Hepatocyte (in vitro differentiated cells): ENCODE measurements around the gene NUB1. TPM values are rescaled to one million over a fixed set of nuclear protein-coding genes. Genes with fewer than 3 reads are reported as not detected.

ENCODE experiments used
- DNase-seq: peaks from one replicate; pipeline ENCODE4 v3.0.0-alpha.2; 2016; ENCODE audit warnings: low spot score
- H2AFZ ChIP-seq: fragments of 200-600 bp; sonication (generic); 2 replicates; pipeline ENCODE4 v1.6.0; 2016; ENCODE audit warnings: antibody characterized with exemption, mild to moderate bottlenecking
- H3K27ac ChIP-seq: fragments of 200-600 bp; sonication (generic); 2 replicates; pipeline ENCODE4 v1.5.1; 2016; ENCODE audit warnings: mild to moderate bottlenecking
- H3K27me3 ChIP-seq: fragments of 200-600 bp; sonication (generic); 2 replicates; pipeline ENCODE4 v1.6.1; 2016
- H3K36me3 ChIP-seq: fragments of 200-600 bp; sonication (generic); replicated peaks from 2 replicates; pipeline ENCODE4 v1.5.1; 2016; ENCODE audit warnings: low read depth; ENCODE audit not compliant: insufficient read depth
- H3K4me1 ChIP-seq: fragments of 200-600 bp; sonication (generic); 2 replicates; pipeline ENCODE4 v1.5.1; 2016; ENCODE audit warnings: mild to moderate bottlenecking, moderate library complexity; ENCODE audit not compliant: insufficient read depth
- H3K4me2 ChIP-seq: fragments of 200-600 bp; sonication (generic); 2 replicates; pipeline ENCODE4 v1.6.0; 2016
- H3K4me3 ChIP-seq: fragments of 200-600 bp; sonication (generic); 2 replicates; pipeline ENCODE4 v1.5.1; 2016; ENCODE audit warnings: mild to moderate bottlenecking
- H3K79me2 ChIP-seq: fragments of 200-600 bp; sonication (generic); 2 replicates; pipeline ENCODE4 v1.6.0; 2017; ENCODE audit warnings: mild to moderate bottlenecking
- H3K9me2 ChIP-seq: fragments of 200-600 bp; sonication (generic); replicated peaks from 2 replicates; pipeline ENCODE4 v1.6.0; 2017; ENCODE audit warnings: mild to moderate bottlenecking; ENCODE audit not compliant: insufficient read depth
- H3K9me3 ChIP-seq: fragments of 200-600 bp; sonication (generic); 2 replicates; pipeline ENCODE4 v1.5.1; 2016; ENCODE audit warnings: low read depth, mild to moderate bottlenecking
- H4K20me1 ChIP-seq: fragments of 200-600 bp; sonication (generic); 2 replicates; pipeline ENCODE4 v1.6.0; 2016; ENCODE audit warnings: mild to moderate bottlenecking; ENCODE audit not compliant: insufficient read depth, poor library complexity, severe bottlenecking
- CTCF ChIP-seq: fragments of 200-600 bp; sonication (generic); IDR thresholded peaks from 2 replicates; pipeline ENCODE4 v1.5.1; 2016; ENCODE audit warnings: antibody characterized with exemption, mild to moderate bottlenecking; ENCODE audit not compliant: poor library complexity
- EZH2 ChIP-seq: fragments of 200-600 bp; sonication (generic); IDR thresholded peaks from 2 replicates; pipeline ENCODE4 v1.6.1; 2016; ENCODE audit warnings: antibody characterized with exemption, mild to moderate bottlenecking, borderline replicate concordance
- EZH2phosphoT487 ChIP-seq: fragments of 200-600 bp; sonication (generic); IDR thresholded peaks from one replicate; pipeline ENCODE4 v1.6.1; 2018; ENCODE audit warnings: antibody characterized with exemption, mild to moderate bottlenecking, low read depth, moderate library complexity; ENCODE audit not compliant: unreplicated experiment, severe bottlenecking
- WGBS: methylation state at CpG from one replicate; pipeline ENCODE4 v1.1.6; 2016; ENCODE audit warnings: low lambda C conversion rate; ENCODE audit errors: missing lambda C conversion rate; 5-methylcytosine and 5-hydroxymethylcytosine counted together
- polyA plus RNA-seq: library from polyadenylated mRNA; unstranded; fragments of >200 nt; fragmentation: Nextera tagmentation; extraction: Ambion mirVana; gene quantifications from 2 replicates; pipeline ENCODE4 v1.2.1, GENCODE V29; 2016
- total RNA-seq: library from RNA; depleted of rRNA; stranded (reverse); fragments of >200 nt; gene quantifications from 2 replicates; pipeline ENCODE4 v1.2.3, GENCODE V29; 2014

NUB1 gene
- total and polyA plus RNA-seq, 2 experiments from 2014 or later = 28.4 to 38.6 TPM

- no peak overlapping the region for H3K4me2 ChIP-seq
- H3K9me2 ChIP-seq = no peaks in the 10 kb centered on the region
Measured at GRCh38 chr7:151384352-151384697, 42.7 kb downstream of the NUB1 start.

GRCh38 chr7:151384776-151385625 lies 43.4 kb downstream of the NUB1 start:
- Histone ChIP-seq H3K9me3 (no peaks in the 10 kb centered on the region), H3K9me2 (no peaks in the 10 kb centered on the region), H3K79me2 (no peaks in the 10 kb centered on the region), H3K36me3 (no peaks in the 10 kb centered on the region), H3K4me1 (peaks cover 10% of the 10 kb centered on the region), H3K4me2 (no peak overlapping the region), H3K4me3 (no peak overlapping the region), H4K20me1 (no peaks in the 10 kb centered on the region), H3K27ac (no peak overlapping the region), H2AFZ (no peak overlapping the region), H3K27me3 (peaks cover 31% of the 10 kb centered on the region)
- no peak for DNase-seq
- 89% methylated on average over 26 of the region's 26 CpGs for WGBS
- TF ChIP-seq EZH2 (no peak), EZH2phosphoT487 (no peak), CTCF (no peak)

More at GRCh38 chr7:151384352-151384697, 42.7 kb downstream of the NUB1 start:
- TF ChIP-seq EZH2 (no peak), EZH2phosphoT487 (no peak), CTCF (no peak)
- DNase-seq = no peak
- peaks cover 10% of the 10 kb centered on the region for H3K4me1 ChIP-seq
- 85% methylated on average over 6 of the region's 6 CpGs for WGBS
- H3K4me3 ChIP-seq = no peak overlapping the region
- no peaks in the 10 kb centered on the region for H4K20me1 ChIP-seq
- H2AFZ ChIP-seq = no peak overlapping the region
- H3K79me2 ChIP-seq = no peaks in the 10 kb centered on the region
- no peaks in the 10 kb centered on the region for H3K36me3 ChIP-seq
- peaks cover 31% of the 10 kb centered on the region for H3K27me3 ChIP-seq
- H3K27ac ChIP-seq = no peak overlapping the region
- H3K9me3 ChIP-seq = no peaks in the 10 kb centered on the region

GRCh38 chr7:151385626-151386300 lies 44.2 kb downstream of the NUB1 start:
- no peak overlapping the region for H3K4me3 ChIP-seq
- no peak for DNase-seq
- H3K36me3 ChIP-seq = no peaks in the 10 kb centered on the region
- no peaks in the 10 kb centered on the region for H3K9me2 ChIP-seq
- no peak overlapping the region for H3K4me2 ChIP-seq
- no peak overlapping the region for H2AFZ ChIP-seq
- H3K9me3 ChIP-seq = no peaks in the 10 kb centered on the region
- H3K27me3 ChIP-seq = peaks cover 31% of the 10 kb centered on the region
- 86% methylated on average over 26 of the region's 26 CpGs for WGBS
- no peak for TF ChIP-seq CTCF
- TF ChIP-seq EZH2phosphoT487 = no peak
- no peak for TF ChIP-seq EZH2
- no peaks in the 10 kb centered on the region for H4K20me1 ChIP-seq
- peaks cover 10% of the 10 kb centered on the region for H3K4me1 ChIP-seq
- H3K27ac ChIP-seq = no peak overlapping the region
- no peaks in the 10 kb centered on the region for H3K79me2 ChIP-seq
